Measurements from ENCODE around the gene MLH3. TPM values are rescaled to one million over a fixed set of nuclear protein-coding genes. Genes with fewer than 3 reads are reported as not detected.
"Not testable (repeated sequence)": the region's sequence is repeated elsewhere in the genome, so short reads cannot be mapped to it uniquely, and the experiment has no call there.

The MLH3 gene
- total RNA-seq, 2 donors from 2014 or later: 27.6 to 40.2 TPM

DNA sequence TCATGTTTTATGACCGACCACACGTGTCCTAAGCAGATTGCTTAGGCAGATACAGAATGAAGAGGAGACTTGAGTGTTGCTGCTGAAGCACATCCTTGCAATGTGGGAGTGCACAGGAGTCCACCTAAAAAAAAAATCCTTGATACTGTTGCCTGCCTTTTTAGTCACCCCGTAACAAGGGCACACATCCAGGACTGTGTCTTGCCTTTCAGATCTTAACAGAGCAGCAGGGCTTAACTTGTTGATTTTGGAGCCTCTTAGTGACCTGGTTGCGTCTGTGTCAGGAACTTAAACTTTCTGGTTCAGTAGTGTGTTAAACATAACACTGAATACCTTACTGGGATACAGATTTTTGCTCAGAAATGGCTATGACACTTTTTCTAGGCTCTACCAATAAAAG, 42.1 kb downstream of the MLH3 start:
- ATAC-seq (no peak), DNase-seq (ENCODE audit: low spot score) (no peak)
- no peaks in the 10 kb centered on the region for H3K27me3 Mint-ChIP-seq
- H3K27ac Mint-ChIP-seq: no peak overlapping the region
- H3K9me3 Mint-ChIP-seq: no peaks in the 10 kb centered on the region
- no peak overlapping the region for H3K4me3 Mint-ChIP-seq
- peaks cover 32% of the 10 kb centered on the region for H3K36me3 Mint-ChIP-seq
- H3K4me1 Mint-ChIP-seq (ENCODE audit: low read depth in 2 of 2): peaks cover 22 to 31% of the 10 kb centered on the region in 2 donors

DNA sequence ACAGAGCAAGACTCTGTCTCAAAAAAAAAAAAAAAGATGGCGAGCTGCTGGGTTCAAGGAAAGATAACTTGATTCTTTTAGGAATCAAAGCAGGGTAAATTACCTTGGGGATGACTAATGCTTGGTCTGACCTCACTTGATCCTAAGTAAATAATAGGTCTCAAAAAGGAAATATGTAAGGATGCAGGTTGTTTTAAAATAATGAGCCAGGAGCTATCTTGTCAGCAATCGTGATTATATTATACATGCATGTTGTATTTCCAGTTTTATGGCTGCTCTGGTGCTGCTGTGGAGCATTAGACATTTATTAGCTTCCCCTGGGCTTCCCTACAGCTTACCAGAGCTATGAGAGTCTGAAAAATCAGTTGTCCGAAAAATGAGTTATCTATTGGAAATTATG, 45.9 kb downstream of the MLH3 start:
- Mint-ChIP-seq H3K27ac (peak overlapping the region in 1 of 2 donors; percentile 42), H3K36me3 (peaks cover 37% of the 10 kb centered on the region)

DNA sequence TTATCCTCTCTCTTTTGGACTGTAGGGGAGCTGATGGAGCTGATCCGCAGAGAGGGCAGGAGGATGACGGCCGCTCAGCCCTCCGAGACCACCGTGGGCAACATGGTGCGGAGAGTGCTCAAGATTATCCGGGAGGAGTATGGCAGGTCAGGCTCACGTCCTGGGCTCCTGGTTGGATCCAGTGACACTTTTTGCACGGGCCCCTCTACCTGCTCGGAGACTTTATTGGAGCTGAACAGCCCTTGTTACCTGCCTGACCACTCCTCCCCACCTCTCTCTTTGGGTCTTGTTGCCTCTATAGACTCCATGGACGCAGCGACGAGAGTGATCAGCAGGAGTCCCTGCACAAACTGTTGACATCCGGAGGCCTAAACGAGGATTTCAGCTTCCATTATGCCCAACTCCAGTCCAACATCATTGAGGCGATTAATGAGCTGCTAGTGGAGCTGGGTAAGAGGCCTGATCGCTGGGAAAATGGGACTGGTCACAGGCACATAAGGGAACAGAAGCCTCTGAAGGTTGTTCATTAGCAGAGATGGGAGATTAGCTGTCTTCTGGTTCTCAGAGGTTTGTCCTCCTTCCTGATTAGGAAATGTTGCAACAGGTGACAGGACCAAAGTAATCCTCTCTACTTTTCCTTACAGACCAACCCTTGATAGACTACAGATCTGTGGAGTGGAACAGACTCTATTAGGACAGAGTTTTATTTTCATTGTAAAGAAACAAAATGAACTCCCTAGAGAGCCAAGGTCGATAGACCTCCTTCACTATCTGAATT, 47.8 kb downstream of the MLH3 start:
- H3K4me3 Mint-ChIP-seq: peak overlapping the region; percentile 94
- H3K27me3 Mint-ChIP-seq: no peaks in the 10 kb centered on the region
- no peak for DNase-seq (ENCODE audit: low spot score)
- H3K36me3 Mint-ChIP-seq: peaks cover 27% of the 10 kb centered on the region
- H3K27ac Mint-ChIP-seq: peak overlapping the region; percentile 96 to 97
- H3K4me1 Mint-ChIP-seq (ENCODE audit: low read depth in 2 of 2): peaks cover 35 to 43% of the 10 kb centered on the region in 2 donors
- ATAC-seq: no peak
- H3K9me3 Mint-ChIP-seq: no peaks in the 10 kb centered on the region

More for the DNA sequence above, 45.9 kb downstream of the MLH3 start:
- DNase-seq (ENCODE audit: low spot score): no peak
- Mint-ChIP-seq H3K9me3 (no peaks in the 10 kb centered on the region), H3K4me3 (no peak overlapping the region), H3K4me1 (ENCODE audit: low read depth in 2 of 2) (peaks cover 35 to 43% of the 10 kb centered on the region in 2 donors), H3K27me3 (no peaks in the 10 kb centered on the region)
- no peak for ATAC-seq

DNA sequence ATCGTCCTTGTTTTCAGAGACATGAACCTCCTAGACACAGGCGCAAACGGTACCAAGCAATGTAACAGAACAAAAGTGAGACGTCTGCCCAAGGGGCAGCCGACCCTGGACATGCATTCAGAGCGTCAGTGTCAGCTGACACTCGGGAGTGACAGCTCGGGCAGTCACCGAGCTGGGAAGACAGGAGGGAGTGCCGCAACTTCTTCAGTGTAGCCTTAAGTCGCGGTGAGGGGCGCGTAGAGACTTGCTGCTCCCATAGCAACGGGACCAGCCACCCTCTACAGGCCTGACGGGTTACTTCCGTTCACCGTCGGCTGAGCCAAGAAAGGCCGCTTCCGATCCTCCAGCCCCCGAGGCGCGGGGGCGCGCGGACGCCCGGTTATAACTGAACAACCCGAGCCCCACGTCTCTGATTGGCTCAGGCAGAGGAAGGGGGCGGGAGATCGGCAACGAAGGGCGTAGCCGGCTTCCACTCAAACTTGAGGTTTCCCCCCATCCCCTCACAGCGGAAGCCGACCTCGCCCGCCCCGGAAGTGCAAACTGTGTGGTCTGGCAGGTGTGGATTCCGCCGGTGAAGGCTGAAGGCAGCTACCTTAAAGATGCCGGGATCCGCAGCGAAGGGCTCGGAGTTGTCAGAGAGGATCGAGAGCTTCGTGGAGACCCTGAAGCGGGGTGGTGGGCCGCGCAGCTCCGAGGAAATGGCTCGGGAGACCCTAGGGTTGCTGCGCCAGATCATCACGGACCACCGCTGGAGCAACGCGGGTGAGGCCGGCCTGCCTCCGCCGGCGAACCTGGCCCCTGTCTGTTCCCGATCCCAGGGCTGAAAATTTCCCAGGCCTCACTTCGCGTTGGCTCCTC, 48.6 kb downstream of the MLH3 start, which contains the start of gene EIF2B2:
TSS of gene EIF2B2 (plus strand) at position 530 of the 858 bp plus-strand sequence. CDS start at position 600, 70 bp downstream.
- ATAC-seq (peak; percentile 99), DNase-seq (ENCODE audit: low spot score) (peak; percentile 99)
- peak within 1 kb of the TSS; percentile 94 for H3K4me3 Mint-ChIP-seq
- peak within 1 kb of the TSS; percentile 96 to 97 for H3K27ac Mint-ChIP-seq
- no peaks in the 10 kb centered on the region for H3K27me3 Mint-ChIP-seq
- no peaks in the 10 kb centered on the region for H3K9me3 Mint-ChIP-seq
- peaks cover 35 to 41% of the 10 kb centered on the region in 2 donors for H3K4me1 Mint-ChIP-seq (ENCODE audit: low read depth in 2 of 2)
- peaks cover 19% of the 10 kb centered on the region for H3K36me3 Mint-ChIP-seq

DNA sequence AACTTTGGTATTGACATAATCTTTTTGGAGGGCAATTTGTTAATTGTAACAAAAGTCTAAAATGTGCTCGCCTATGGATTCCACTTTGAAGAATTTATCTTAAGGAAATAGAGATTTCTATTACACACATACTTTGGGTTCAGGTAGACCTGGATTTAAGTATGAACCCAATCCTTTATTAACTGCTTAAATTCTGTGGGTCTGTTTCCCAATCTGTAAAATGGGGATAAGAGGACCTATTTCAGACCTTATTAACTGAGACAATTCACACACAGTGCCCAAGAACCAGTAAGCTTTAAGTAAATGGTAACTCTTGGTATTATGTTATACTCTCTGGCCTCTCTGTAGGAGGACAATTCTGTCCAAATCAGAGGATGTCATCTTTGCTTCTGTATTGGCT, 49.4 kb downstream of the MLH3 start:
- no peaks in the 10 kb centered on the region for H3K9me3 Mint-ChIP-seq
- H3K4me3 Mint-ChIP-seq: peak overlapping the region; percentile 94
- DNase-seq (ENCODE audit: low spot score) (no peak), ATAC-seq (no peak)
- peak overlapping the region; percentile 96 to 97 for H3K27ac Mint-ChIP-seq
- H3K4me1 Mint-ChIP-seq (ENCODE audit: low read depth in 2 of 2): peaks cover 31 to 34% of the 10 kb centered on the region in 2 donors
- H3K27me3 Mint-ChIP-seq: no peaks in the 10 kb centered on the region
- H3K36me3 Mint-ChIP-seq: peaks cover 12% of the 10 kb centered on the region

DNA sequence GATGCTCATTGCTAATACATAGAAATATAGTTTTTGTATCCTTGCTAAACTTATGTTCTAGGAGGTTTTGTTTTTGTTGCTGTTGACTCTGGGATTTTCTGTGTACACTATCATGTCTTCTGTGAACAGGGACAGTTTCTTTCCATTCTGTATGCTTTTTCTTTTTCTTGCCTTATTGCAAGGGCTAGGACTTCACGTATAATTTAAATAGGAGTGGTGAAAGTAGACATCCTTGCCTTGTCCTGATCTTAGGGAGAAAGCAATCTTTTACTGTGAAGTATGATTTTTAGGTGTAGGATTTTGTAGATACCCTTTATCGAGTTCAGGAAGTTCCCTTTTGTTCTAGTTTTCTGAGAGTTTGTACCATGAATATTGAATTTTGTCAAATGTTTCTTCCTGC, 50.0 kb downstream of the MLH3 start:
- ATAC-seq: no peak
- Mint-ChIP-seq H3K4me3 (no peak overlapping the region), H3K4me1 (ENCODE audit: low read depth in 2 of 2) (peaks cover 27 to 34% of the 10 kb centered on the region in 2 donors)

DNA sequence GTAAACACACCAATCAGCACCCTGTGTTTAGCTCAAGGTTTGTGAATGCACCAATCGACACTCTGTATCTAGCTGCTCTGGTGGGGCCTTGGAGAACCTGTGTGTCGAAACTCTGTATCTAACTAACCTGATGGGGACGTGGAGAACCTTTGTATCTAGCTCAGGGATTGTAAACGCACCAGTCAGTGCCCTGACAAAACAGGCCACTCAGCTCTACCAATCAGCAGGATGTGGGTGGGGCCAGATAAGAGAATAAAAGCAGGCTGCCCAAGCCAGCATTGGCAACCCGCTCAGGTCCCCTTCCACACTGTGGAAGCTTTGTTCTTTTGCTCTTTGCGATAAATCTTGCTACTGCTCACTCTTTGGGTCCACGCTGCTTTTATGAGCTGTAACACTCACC, 55.5 kb downstream of the MLH3 start:
- not testable (repeated sequence) for H3K36me3 Mint-ChIP-seq; H3K27me3 Mint-ChIP-seq; ATAC-seq; H3K27ac Mint-ChIP-seq; H3K9me3 Mint-ChIP-seq; DNase-seq (ENCODE audit: low spot score); H3K4me1 Mint-ChIP-seq (ENCODE audit: low read depth in 2 of 2); H3K4me3 Mint-ChIP-seq

More for the DNA sequence above, 50.0 kb downstream of the MLH3 start:
- H3K9me3 Mint-ChIP-seq: no peaks in the 10 kb centered on the region
- H3K27me3 Mint-ChIP-seq: no peaks in the 10 kb centered on the region
- DNase-seq (ENCODE audit: low spot score): no peak
- H3K36me3 Mint-ChIP-seq: peaks cover 12% of the 10 kb centered on the region
- H3K27ac Mint-ChIP-seq: peak overlapping the region; percentile 96 to 97

DNA sequence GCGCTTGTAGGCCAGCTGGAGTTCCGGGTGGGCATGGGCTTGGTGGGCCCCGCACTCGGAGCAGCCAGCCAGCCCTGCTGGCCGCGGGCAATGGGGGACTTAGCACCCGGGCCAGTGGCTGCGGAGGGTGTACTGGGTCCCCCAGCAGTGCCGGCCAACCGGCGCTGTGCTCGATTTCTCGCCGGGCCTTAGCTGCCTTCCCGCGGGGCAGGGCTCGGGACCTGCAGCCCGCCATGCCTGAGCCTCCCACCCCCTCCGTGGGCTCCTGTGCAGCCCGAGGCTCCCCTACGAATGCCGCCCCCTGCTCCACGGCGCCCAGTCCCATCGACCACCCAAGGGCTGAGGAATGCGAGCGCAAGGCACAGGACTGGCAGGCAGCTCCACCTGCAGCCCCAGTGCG, 57.1 kb downstream of the MLH3 start:
- not testable (repeated sequence) for H3K36me3 Mint-ChIP-seq; H3K4me3 Mint-ChIP-seq; H3K9me3 Mint-ChIP-seq; H3K4me1 Mint-ChIP-seq (ENCODE audit: low read depth in 2 of 2); H3K27me3 Mint-ChIP-seq; DNase-seq (ENCODE audit: low spot score); ATAC-seq; H3K27ac Mint-ChIP-seq

DNA sequence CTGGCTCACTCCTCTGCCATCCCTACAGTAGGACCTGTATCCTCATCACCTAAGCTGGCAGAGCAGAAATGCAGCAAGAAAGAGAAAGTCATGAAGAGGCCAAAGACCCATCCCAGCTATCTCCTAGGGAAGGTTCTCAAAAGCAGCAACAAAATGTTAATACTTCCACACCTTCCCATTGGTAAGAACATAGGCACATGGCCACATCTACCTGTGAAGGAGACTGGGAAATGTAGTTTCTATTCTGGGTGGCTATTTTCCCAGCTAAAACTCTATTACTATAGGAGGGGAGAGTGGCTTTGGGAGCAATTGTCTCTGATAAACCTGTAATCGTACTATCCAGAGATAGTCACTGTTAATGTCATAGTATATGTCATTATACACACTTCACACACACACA, 62.3 kb downstream of the MLH3 start:
- Mint-ChIP-seq H3K4me1 (ENCODE audit: low read depth in 2 of 2) (no peaks in the 10 kb centered on the region), H3K36me3 (no peaks in the 10 kb centered on the region), H3K27ac (no peak overlapping the region), H3K4me3 (no peak overlapping the region), H3K9me3 (no peaks in the 10 kb centered on the region), H3K27me3 (no peaks in the 10 kb centered on the region)
- ATAC-seq (no peak), DNase-seq (ENCODE audit: low spot score) (no peak)

DNA sequence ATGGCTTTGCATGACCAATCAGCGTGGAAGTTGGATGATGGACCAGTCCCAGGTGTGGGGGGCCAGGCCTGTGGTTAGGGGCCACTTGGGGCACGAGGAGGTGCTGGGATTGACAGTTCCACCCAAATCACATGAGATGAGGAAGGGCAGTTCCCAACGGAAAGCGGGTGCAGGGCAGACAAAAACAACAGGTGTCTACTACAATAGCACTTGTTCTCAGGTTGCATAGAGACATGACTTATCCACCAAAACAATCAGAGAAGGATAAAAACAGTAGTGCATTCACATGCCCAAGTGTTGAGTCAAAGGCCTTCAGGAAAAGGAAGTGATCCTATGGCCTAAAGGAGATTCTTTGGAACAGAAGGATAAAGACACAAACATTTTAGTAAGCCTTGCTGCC, 63.1 kb downstream of the MLH3 start:
- Mint-ChIP-seq H3K4me1 (ENCODE audit: low read depth in 2 of 2) (no peaks in the 10 kb centered on the region), H3K9me3 (no peaks in the 10 kb centered on the region), H3K4me3 (no peak overlapping the region), H3K27ac (no peak overlapping the region), H3K27me3 (no peaks in the 10 kb centered on the region), H3K36me3 (no peaks in the 10 kb centered on the region)
- no peak for DNase-seq (ENCODE audit: low spot score)
- ATAC-seq: no peak

DNA sequence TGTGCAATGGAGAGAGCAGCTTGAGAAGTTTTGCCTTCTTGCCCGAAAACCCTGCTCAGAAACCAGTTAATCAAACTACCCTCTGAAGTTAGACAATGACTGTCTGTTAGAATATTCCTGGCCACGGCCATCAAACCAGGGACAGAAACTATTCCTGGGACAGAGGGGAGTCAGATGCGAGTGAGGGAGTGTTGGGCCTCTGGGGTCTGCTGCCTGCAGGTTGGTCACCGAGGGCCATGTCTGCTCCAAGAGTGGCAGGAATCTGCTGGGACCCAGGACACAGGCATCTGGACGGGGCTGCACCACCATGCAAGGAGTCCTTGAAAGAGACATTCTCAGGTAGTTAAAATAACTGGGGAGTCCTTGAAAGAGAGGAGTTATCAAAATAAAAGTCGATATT, 65.5 kb downstream of the MLH3 start:
- Mint-ChIP-seq H3K4me1 (ENCODE audit: low read depth in 2 of 2) (no peaks in the 10 kb centered on the region), H3K36me3 (no peaks in the 10 kb centered on the region), H3K27ac (no peak overlapping the region), H3K4me3 (no peak overlapping the region), H3K9me3 (no peaks in the 10 kb centered on the region), H3K27me3 (no peaks in the 10 kb centered on the region)
- ATAC-seq (no peak), DNase-seq (ENCODE audit: low spot score) (no peak)

DNA sequence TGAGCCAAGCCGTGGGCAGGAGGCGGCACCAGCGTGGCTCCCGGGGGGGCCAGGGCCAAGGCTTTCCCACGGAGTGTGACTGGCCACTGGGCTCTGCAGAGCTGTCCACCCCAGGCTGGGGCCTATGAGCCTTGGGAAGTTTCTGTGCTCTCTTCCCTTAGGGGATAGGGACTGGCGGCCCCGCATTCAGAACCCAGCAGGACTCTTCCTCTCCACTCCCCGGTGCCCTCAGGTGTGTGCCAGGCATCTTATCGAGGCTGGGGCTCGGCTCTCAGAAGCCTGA, 66.3 kb downstream of the MLH3 start:
- DNase-seq (ENCODE audit: low spot score) (no peak), ATAC-seq (no peak)
- H3K4me3 Mint-ChIP-seq: no peak overlapping the region
- H3K27ac Mint-ChIP-seq: no peak overlapping the region
- no peaks in the 10 kb centered on the region for H3K27me3 Mint-ChIP-seq
- no peaks in the 10 kb centered on the region for H3K4me1 Mint-ChIP-seq (ENCODE audit: low read depth in 2 of 2)
- no peaks in the 10 kb centered on the region for H3K9me3 Mint-ChIP-seq
- no peaks in the 10 kb centered on the region for H3K36me3 Mint-ChIP-seq

DNA sequence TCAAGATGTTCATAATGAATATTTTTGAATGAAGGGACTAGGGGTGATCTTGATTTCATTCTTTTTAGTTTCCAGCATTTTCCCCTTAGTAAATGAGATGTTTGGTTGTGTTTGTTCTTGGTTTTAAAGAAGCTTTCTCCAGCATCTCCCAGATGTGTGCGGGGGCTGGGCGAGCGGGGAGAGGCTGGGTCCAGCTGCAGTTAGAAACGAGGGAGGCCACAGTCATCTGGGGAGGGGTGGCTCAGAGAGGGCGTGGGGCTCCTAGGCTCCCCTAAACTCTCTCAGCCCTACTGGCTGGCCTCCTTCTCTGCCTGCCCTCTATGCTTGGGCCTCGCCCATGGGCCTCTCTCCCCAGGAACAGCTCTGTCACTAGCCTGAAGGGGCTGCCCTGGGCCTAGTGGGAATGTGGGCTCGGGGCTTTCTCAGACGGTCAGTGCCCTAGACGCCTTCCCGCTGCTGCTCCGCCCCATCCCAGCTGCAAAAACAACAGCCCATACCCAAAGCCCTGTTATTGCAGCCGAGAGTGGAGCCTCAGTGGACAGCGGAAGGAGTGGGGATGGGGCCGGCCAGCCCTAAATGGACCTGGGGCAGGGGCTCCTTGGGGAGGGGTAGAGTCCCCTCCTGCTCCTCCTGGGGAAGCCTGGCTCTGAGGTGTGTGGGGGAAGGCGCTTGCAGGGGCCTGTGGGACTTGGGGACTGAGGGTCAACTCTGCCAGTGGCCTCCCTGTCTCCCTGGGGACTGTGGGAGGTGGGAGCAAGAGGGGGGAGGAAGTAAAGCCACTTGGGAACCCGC, 66.8 kb downstream of the MLH3 start:
- no peak for ATAC-seq
- no peaks in the 10 kb centered on the region for H3K4me1 Mint-ChIP-seq (ENCODE audit: low read depth in 2 of 2)
- no peak for DNase-seq (ENCODE audit: low spot score)
- H3K27me3 Mint-ChIP-seq: no peaks in the 10 kb centered on the region
- no peaks in the 10 kb centered on the region for H3K36me3 Mint-ChIP-seq
- H3K9me3 Mint-ChIP-seq: no peaks in the 10 kb centered on the region
- H3K27ac Mint-ChIP-seq: no peak overlapping the region
- no peak overlapping the region for H3K4me3 Mint-ChIP-seq

DNA sequence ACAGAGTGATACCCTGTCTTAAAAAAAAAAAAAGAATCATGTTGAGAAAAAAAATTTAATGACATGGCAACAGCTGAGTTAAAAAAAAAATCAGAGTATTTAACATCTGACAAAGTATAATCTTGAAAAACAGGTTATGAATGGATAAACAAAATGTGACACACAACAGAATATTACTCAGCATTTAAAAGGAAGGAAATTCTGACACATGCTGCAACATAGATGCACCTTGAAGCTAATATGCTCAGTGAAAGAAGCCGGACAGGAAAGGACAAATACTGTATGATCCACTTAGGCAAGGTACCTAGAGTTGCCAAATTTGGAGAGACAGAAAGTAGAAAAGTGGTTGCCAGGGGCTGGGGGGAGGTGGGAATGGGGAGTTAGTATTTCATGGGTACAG, 67.9 kb downstream of the MLH3 start:
- Mint-ChIP-seq H3K36me3 (no peaks in the 10 kb centered on the region), H3K27me3 (no peaks in the 10 kb centered on the region), H3K9me3 (no peaks in the 10 kb centered on the region), H3K4me3 (no peak overlapping the region), H3K4me1 (ENCODE audit: low read depth in 2 of 2) (no peaks in the 10 kb centered on the region), H3K27ac (no peak overlapping the region)
- no peak for ATAC-seq
- no peak for DNase-seq (ENCODE audit: low spot score)

All from natural killer cell treated with Interleukin-12 subunit alpha and Interleukin-12 subunit beta and Interleukin-15 and Interleukin-18, amount 100 ng/mL, for 72 hours (primary cell).